HT1080 (cell line): Measurements from ENCODE around the gene CCL3. TPM values are rescaled to one million over a fixed set of nuclear protein-coding genes. Genes with fewer than 3 reads are reported as not detected.

Experiments used
- DNase-seq: peaks from one replicate; pipeline ENCODE4 v3.0.0-alpha.2; 2015; ENCODE audit warnings: low read depth
- small RNA-seq: library from RNA; depleted of rRNA; stranded (forward); fragments of <200 nt; gene quantifications from one replicate; pipeline ENCODE3, GENCODE V24; 2014
- total RNA-seq: library from RNA; depleted of rRNA; stranded (reverse); fragments of >200 nt; shearing (Covaris generic); gene quantifications from 2 replicates; pipeline ENCODE4 v1.2.3, GENCODE V29; 2014; rRNA removed

The CCL3 gene
- total RNA-seq, 1 experiment from 2014 or later, result not detected

DNA sequence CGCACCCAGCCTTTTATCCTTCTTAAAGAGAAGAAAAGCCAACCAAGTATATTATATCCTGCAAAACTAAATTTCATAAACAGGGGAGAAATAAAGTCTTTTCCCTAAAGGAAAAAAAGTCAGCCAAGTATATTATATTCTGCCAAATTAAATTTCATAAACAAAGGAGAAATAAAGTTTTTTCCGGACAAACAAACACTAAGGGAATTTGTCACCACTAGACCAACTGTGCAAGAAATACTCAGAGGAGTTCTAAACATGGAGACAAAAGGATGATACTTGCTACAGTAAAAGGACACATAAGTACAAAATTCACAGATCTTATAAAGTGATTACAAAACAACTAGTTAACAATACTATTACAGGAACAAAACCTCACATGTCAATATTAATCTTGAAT, 40.3 kb downstream of the CCL3 start:
- DNase-seq, result no peak

DNA sequence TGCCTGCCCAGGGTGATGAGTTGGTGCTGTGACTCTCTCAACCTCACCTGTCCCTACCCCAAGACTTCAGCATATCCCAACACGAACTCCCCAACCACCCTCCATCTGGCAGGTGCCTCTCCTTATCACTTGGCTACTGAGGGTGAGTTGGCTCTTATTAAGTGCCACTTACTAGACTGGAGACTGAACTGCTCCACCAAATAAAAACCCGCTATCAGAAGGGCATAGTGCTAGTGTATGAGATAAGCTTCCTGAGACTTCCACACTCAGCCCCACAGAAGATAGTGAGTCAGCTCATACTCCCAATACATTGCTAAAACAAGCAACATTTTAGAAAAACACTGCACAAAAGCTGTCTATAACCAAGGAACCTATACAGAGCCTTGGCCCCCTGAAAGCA, 41.9 kb downstream of the CCL3 start:
- no peak for DNase-seq

Small RNA genes lying within 50 kb of the gene (small RNA-seq; reads per million reads assigned to genes)
- gene RN7SL301P, result not detected

Other genes with a start within 250 kb of the CCL3 start
- not detected in 2 replicates for gene HEATR9, start 221.3 kb downstream of the CCL3 start, total RNA-seq
- not detected in 2 replicates for gene CCL5, start 209.8 kb downstream of the CCL3 start, total RNA-seq
- 3.2 and 5.1 TPM in 2 replicates for gene RDM1, start 159.4 kb downstream of the CCL3 start, total RNA-seq
- not detected in 2 replicates for gene LYZL6, start 146.4 kb downstream of the CCL3 start, total RNA-seq
- not detected in 2 replicates for gene CCL16, start 108.6 kb downstream of the CCL3 start, total RNA-seq
- gene CCL14, start 103.4 kb downstream of the CCL3 start, total RNA-seq, result not detected in 2 replicates
- gene CCL15, start 88.6 kb downstream of the CCL3 start, total RNA-seq, result not detected in 2 replicates
- gene CCL23, start 72.2 kb downstream of the CCL3 start, total RNA-seq, result not detected in 2 replicates
- gene CCL18, start 25.9 kb downstream of the CCL3 start, total RNA-seq, result not detected in 2 replicates
- not detected in 2 replicates for gene CCL4, start 13.7 kb upstream of the CCL3 start, total RNA-seq
- gene TBC1D3B, start 86.5 kb upstream of the CCL3 start, total RNA-seq, result 2.0 TPM in 1 of 2 replicates, not detected in the other
- 0.13 TPM in 1 of 2 replicates, not detected in the other for gene CCL3L1, start 106.6 kb upstream of the CCL3 start, total RNA-seq
- not detected in 2 replicates for gene CCL4L2, start 120.9 kb upstream of the CCL3 start, total RNA-seq
- 0.37 TPM in 1 of 2 replicates, not detected in the other for gene TBC1D3I, start 174.4 kb upstream of the CCL3 start, total RNA-seq
- gene TBC1D3G, start 233.7 kb upstream of the CCL3 start, total RNA-seq, result not detected in 2 replicates